Ishikawa (cell line): ENCODE data around the gene ETV5.

ENCODE experiments used
- CEBPB ChIP-seq: IDR thresholded peaks from 2 replicates; pipeline ENCODE4 v1.6.1; 2012
- CREB1 ChIP-seq: IDR thresholded peaks from 2 replicates; pipeline ENCODE4 v1.6.1; 2012; ENCODE audit warnings: low read depth
- EGR1 ChIP-seq: IDR thresholded peaks from 2 replicates; pipeline ENCODE4 v1.6.1; 2012
- FOXM1 ChIP-seq: IDR thresholded peaks from 2 replicates; pipeline ENCODE4 v1.6.1; 2012; ENCODE audit warnings: low read depth, borderline replicate concordance
- MAX ChIP-seq: IDR thresholded peaks from 2 replicates; pipeline ENCODE4 v1.6.1; 2012
- NFIC ChIP-seq: IDR thresholded peaks from 2 replicates; pipeline ENCODE4 v1.6.1; 2012
- RAD21 ChIP-seq: IDR thresholded peaks from 2 replicates; pipeline ENCODE4 v1.6.1; 2012; ENCODE audit warnings: low read depth
- REST ChIP-seq: IDR thresholded peaks from 2 replicates; pipeline ENCODE4 v1.6.1; 2012; ENCODE audit warnings: low read depth, mild to moderate bottlenecking
- TAF1 ChIP-seq: IDR thresholded peaks from 2 replicates; pipeline ENCODE4 v1.6.1; 2012; ENCODE audit warnings: low read depth, mild to moderate bottlenecking
- TEAD4 ChIP-seq: IDR thresholded peaks from 2 replicates; pipeline ENCODE4 v1.6.1; 2012
- YY1 ChIP-seq: IDR thresholded peaks from 2 replicates; pipeline ENCODE4 v1.6.1; 2012; ENCODE audit warnings: low read depth

- TF ChIP-seq EGR1 = no peak
- TF ChIP-seq CEBPB = no peak
- no peak for TF ChIP-seq YY1
- TF ChIP-seq TAF1 = no peak
- no peak for TF ChIP-seq NFIC
- no peak for TF ChIP-seq REST
- TF ChIP-seq RAD21 = no peak
- no peak for TF ChIP-seq MAX
- no peak for TF ChIP-seq CREB1
- TF ChIP-seq FOXM1 = no peak
- TF ChIP-seq TEAD4 = no peak
Observed at GRCh38 chr3:186143250-186143649, 34.4 kb upstream of the ETV5 start.
